GM21723 (cell line): ENCODE measurements around the gene KRTAP4-7.
"Not testable (repeated sequence)": the region's sequence is repeated elsewhere in the genome, so short reads cannot be mapped to it uniquely, and the experiment has no call there.

Experiments used
- ATAC-seq: cut with Tn5 transposase; IDR thresholded peaks from one replicate; pipeline ENCODE4 v1.9.1; 2021; ENCODE audit warnings: mild to moderate bottlenecking, moderate library complexity; ENCODE audit not compliant: unreplicated experiment

Gene KRTAP4-7

GRCh38 chr17:41108728-41109386 is 24.9 kb downstream of the KRTAP4-7 start:
- not testable (repeated sequence) for ATAC-seq

GRCh38 chr17:41111151-41111885 is 27.4 kb downstream of the KRTAP4-7 start:
- ATAC-seq = no peak

GRCh38 chr17:41116297-41116696 is 32.3 kb downstream of the KRTAP4-7 start:
- ATAC-seq = no peak

- ATAC-seq = not testable (repeated sequence)
Measured at GRCh38 chr17:41117846-41118386, 34.0 kb downstream of the KRTAP4-7 start, which contains the start of gene KRTAP4-11. TSS of gene KRTAP4-11 (minus strand) at chr17:41118373. CDS start at chr17:41118315, 58 bp downstream.

- ATAC-seq = no peak
Measured at GRCh38 chr17:41118721-41119120, 34.8 kb downstream of the KRTAP4-7 start.

GRCh38 chr17:41119696-41120690 is 36.0 kb downstream of the KRTAP4-7 start:
- not testable (repeated sequence) for ATAC-seq

- ATAC-seq = no peak
Measured at GRCh38 chr17:41121742-41122141, 37.8 kb downstream of the KRTAP4-7 start.

- ATAC-seq = not testable (repeated sequence)
Measured at GRCh38 chr17:41123292-41123990, 39.5 kb downstream of the KRTAP4-7 start.

GRCh38 chr17:41123991-41124371 is 40.0 kb downstream of the KRTAP4-7 start, which contains the start of gene KRTAP4-12:
TSS of gene KRTAP4-12 (minus strand) at chr17:41124182. CDS start at chr17:41124122, 60 bp downstream.
- ATAC-seq = not testable (repeated sequence)

- ATAC-seq = no peak
Measured at GRCh38 chr17:41125064-41125463, 41.1 kb downstream of the KRTAP4-7 start.

- no peak for ATAC-seq
Measured at GRCh38 chr17:41126412-41126811, 42.5 kb downstream of the KRTAP4-7 start.

GRCh38 chr17:41127371-41127770 is 43.4 kb downstream of the KRTAP4-7 start:
- no peak for ATAC-seq

GRCh38 chr17:41131979-41132378 is 48.0 kb downstream of the KRTAP4-7 start:
- no peak for ATAC-seq

- ATAC-seq = no peak
Measured at GRCh38 chr17:41133880-41134735, 50.2 kb downstream of the KRTAP4-7 start.
